H9 (cell line): ENCODE data around the gene PRX. TPM values are rescaled to one million over a fixed set of nuclear protein-coding genes. Genes with fewer than 3 reads are reported as not detected.
A peak's percentile ranks its signal among the peaks of the same experiment; 100 is the strongest.

ENCODE experiments used
- DNase-seq: peaks from one replicate; pipeline ENCODE4 v3.0.0-alpha.2; 2017
- H2AFZ ChIP-seq: one replicate; pipeline ENCODE4 v1.6.1; 2013; ENCODE audit warnings: mild to moderate bottlenecking, low read length, control low read depth, moderate library complexity
- H2AK5ac ChIP-seq: 2 replicates; pipeline ENCODE4 v1.6.1; 2013; ENCODE audit warnings: low read length, control low read depth, mixed read lengths; ENCODE audit not compliant: insufficient read length
- H2BK120ac ChIP-seq: one replicate; pipeline ENCODE4 v1.6.1; 2013; ENCODE audit warnings: low read depth, mild to moderate bottlenecking, low read length, control low read depth, inconsistent platforms; ENCODE audit not compliant: poor library complexity, severe bottlenecking
- H2BK12ac ChIP-seq: 2 replicates; pipeline ENCODE4 v1.6.1; 2013; ENCODE audit warnings: low read length, control low read depth, mixed read lengths, low read depth; ENCODE audit not compliant: insufficient read length
- H2BK15ac ChIP-seq: 2 replicates; pipeline ENCODE4 v1.6.1; 2013; ENCODE audit warnings: low read depth, low read length, control low read depth
- H2BK20ac ChIP-seq: one replicate; pipeline ENCODE4 v1.6.1; 2013; ENCODE audit warnings: low read depth, mild to moderate bottlenecking, low read length, control low read depth, inconsistent platforms; ENCODE audit not compliant: poor library complexity, severe bottlenecking
- H2BK5ac ChIP-seq: 2 replicates; pipeline ENCODE4 v1.6.1; 2013; ENCODE audit warnings: low read length, control low read depth, mixed read lengths; ENCODE audit not compliant: insufficient read length
- H3K14ac ChIP-seq: 2 replicates; pipeline ENCODE4 v1.6.1; 2013; ENCODE audit warnings: low read length, control low read depth; ENCODE audit not compliant: insufficient read depth
- H3K18ac ChIP-seq: 2 replicates; pipeline ENCODE4 v1.6.1; 2013; ENCODE audit warnings: low read depth, mild to moderate bottlenecking, mixed read lengths, low read length, control low read depth; ENCODE audit not compliant: insufficient read length
- H3K23ac ChIP-seq: 2 replicates; pipeline ENCODE4 v1.6.1; 2013; ENCODE audit warnings: low read length, control low read depth, mixed read lengths, low read depth; ENCODE audit not compliant: insufficient read length
- H3K23me2 ChIP-seq: 2 replicates; pipeline ENCODE4 v1.6.1; 2013; ENCODE audit warnings: low read depth, mild to moderate bottlenecking, mixed read lengths, low read length, control low read depth; ENCODE audit not compliant: insufficient read length, poor library complexity, severe bottlenecking
- H3K27ac ChIP-seq: 2 replicates; pipeline ENCODE4 v1.5.1; 2013; ENCODE audit warnings: low read length, control low read depth, mixed read lengths, low read depth; ENCODE audit not compliant: insufficient read length
- H3K27me3 ChIP-seq: 2 replicates; pipeline ENCODE4 v1.6.1; 2013; ENCODE audit warnings: low read length, control low read depth, inconsistent platforms; ENCODE audit not compliant: insufficient read depth
- H3K4ac ChIP-seq: 2 replicates; pipeline ENCODE4 v1.6.1; 2013; ENCODE audit warnings: low read depth, mild to moderate bottlenecking, control low read depth, inconsistent platforms, low read length, moderate library complexity
- H3K4me1 ChIP-seq: 2 replicates; pipeline ENCODE4 v1.6.1; 2013; ENCODE audit warnings: low read length, control low read depth, inconsistent platforms; ENCODE audit not compliant: insufficient read depth
- H3K4me2 ChIP-seq: 2 replicates; pipeline ENCODE4 v1.6.1; 2013; ENCODE audit warnings: low read length, control low read depth, mixed read lengths; ENCODE audit not compliant: insufficient read length, insufficient read depth
- H3K56ac ChIP-seq: 2 replicates; pipeline ENCODE4 v1.6.1; 2013; ENCODE audit warnings: low read depth, mild to moderate bottlenecking, mixed read lengths, low read length, control low read depth; ENCODE audit not compliant: insufficient read length
- H3K79me1 ChIP-seq: 2 replicates; pipeline ENCODE4 v1.6.1; 2013; ENCODE audit warnings: low read depth, mild to moderate bottlenecking, moderate library complexity, low read length, control low read depth, inconsistent platforms; ENCODE audit not compliant: insufficient read depth, poor library complexity, severe bottlenecking
- H3K79me2 ChIP-seq: 2 replicates; pipeline ENCODE4 v1.6.1; 2013; ENCODE audit warnings: low read length, control low read depth, inconsistent platforms; ENCODE audit not compliant: insufficient read depth
- H3K9ac ChIP-seq: 2 replicates; pipeline ENCODE4 v1.6.1; 2013; ENCODE audit warnings: low read length, control low read depth, mixed read lengths; ENCODE audit not compliant: insufficient read length; ENCODE audit errors: extremely low read depth
- H3K9me3 ChIP-seq: one replicate; pipeline ENCODE4 v1.6.1; 2013; ENCODE audit warnings: low read depth, low read length, inconsistent platforms; ENCODE audit not compliant: control insufficient read depth
- H3T11ph ChIP-seq: one replicate; pipeline ENCODE4 v1.6.1; 2013; ENCODE audit warnings: mild to moderate bottlenecking, low read length, control low read depth, inconsistent platforms
- H4K20me1 ChIP-seq: one replicate; pipeline ENCODE4 v1.6.1; 2013; ENCODE audit not compliant: control insufficient read depth, insufficient read length, insufficient read depth
- H4K5ac ChIP-seq: 2 replicates; pipeline ENCODE4 v1.6.1; 2013; ENCODE audit warnings: low read depth, mild to moderate bottlenecking, mixed read lengths, low read length, control low read depth; ENCODE audit not compliant: insufficient read length
- H4K8ac ChIP-seq: replicated peaks from 2 replicates; pipeline ENCODE4 v1.6.1; 2013; ENCODE audit warnings: low read length, control low read depth, mixed read lengths, low read depth; ENCODE audit not compliant: insufficient read length
- H4K91ac ChIP-seq: 2 replicates; pipeline ENCODE4 v1.6.1; 2013; ENCODE audit warnings: low read depth, mild to moderate bottlenecking, moderate library complexity, mixed read lengths, low read length, control low read depth; ENCODE audit not compliant: insufficient read length
- H3K27ac Mint-ChIP-seq, 3 experiments: 2 replicates in 2 of 3; 3 replicates in 1 of 3; pipeline ENCODE4 v1.8.0; 2020 to 2021; ENCODE audit warnings: mixed read lengths in 3 of 3, mild to moderate bottlenecking in 1 of 3, moderate library complexity in 1 of 3
- H3K27me3 Mint-ChIP-seq: 2 replicates; pipeline ENCODE4 v1.8.0; 2021; ENCODE audit warnings: low read depth, mild to moderate bottlenecking, moderate library complexity, mixed read lengths
- H3K36me3 Mint-ChIP-seq, 3 experiments: 2 replicates in 2 of 3; 3 replicates in 1 of 3; pipeline ENCODE4 v1.8.0; 2020 to 2021; ENCODE audit warnings: low read depth in 3 of 3, mixed read lengths in 3 of 3; ENCODE audit not compliant: insufficient read depth in 1 of 3
- H3K4me1 Mint-ChIP-seq, 2 experiments: 2 replicates each; pipeline ENCODE4 v1.8.0; 2020; ENCODE audit warnings: mixed read lengths in 2 of 2
- H3K4me3 Mint-ChIP-seq, 2 experiments: 2 replicates in 1 of 2; 3 replicates in 1 of 2; pipeline ENCODE4 v1.8.0; 2020 to 2021; ENCODE audit warnings: mild to moderate bottlenecking in 2 of 2, mixed read lengths in 2 of 2, moderate library complexity in 1 of 2
- H3K9me3 Mint-ChIP-seq, 2 experiments: 2 replicates in 1 of 2; 3 replicates in 1 of 2; pipeline ENCODE4 v1.8.0; 2020; ENCODE audit warnings: mild to moderate bottlenecking in 2 of 2, mixed read lengths in 2 of 2, moderate library complexity in 1 of 2
- CTCF ChIP-seq: fragments of 200-600 bp; sonication (generic); conservative IDR thresholded peaks from 3 replicates; pipeline ENCODE4 v1.8.0; 2021; ENCODE audit warnings: antibody characterized with exemption, mild to moderate bottlenecking
- WGBS: extraction: QIAGEN DNeasy Blood & Tissue Kit; methylation state at CpG from one replicate; pipeline ENCODE4 v1.1.7; 2013; ENCODE audit warnings: missing lambda C conversion rate, low lambda C conversion rate, mixed read lengths; ENCODE audit not compliant: insufficient read length; ENCODE audit errors: extremely low coverage; 5-methylcytosine and 5-hydroxymethylcytosine counted together
- total RNA-seq: library from RNA; stranded (reverse); gene quantifications from 2 replicates; pipeline ENCODE4 v1.2.1, GENCODE V29; 2021

Gene PRX
- total RNA-seq, 1 experiment from 2014 or later: 4.0 TPM

- peaks cover 22 to 27% of the 10 kb centered on the region in 2 experiments for H3K4me1 Mint-ChIP-seq
- TF ChIP-seq CTCF: no peak
- Histone ChIP-seq H3K9ac (no peak overlapping the region), H3K4ac (no peak overlapping the region), H2BK120ac (no peak overlapping the region), H3K4me2 (no peak overlapping the region), H3K23me2 (peaks cover 16% of the 10 kb centered on the region), H3K9me3 (no peaks in the 10 kb centered on the region), H3K27ac (no peak overlapping the region), H4K20me1 (no peaks in the 10 kb centered on the region), H2BK20ac (no peak overlapping the region), H2BK5ac (no peak overlapping the region), H2AFZ (no peak overlapping the region), H2BK15ac (no peak overlapping the region), H3K23ac (no peak overlapping the region), H3T11ph (no peak overlapping the region), H3K4me1 (no peaks in the 10 kb centered on the region; the same call in 1 of the 2 replicates), H3K14ac (no peak overlapping the region), H3K79me1 (no peaks in the 10 kb centered on the region), H2AK5ac (no peak overlapping the region), H2BK12ac (no peak overlapping the region), H4K91ac (no peak overlapping the region), H4K8ac (no peak overlapping the region), H3K27me3 (no peaks in the 10 kb centered on the region), H3K18ac (no peak overlapping the region), H4K5ac (no peak overlapping the region), H3K79me2 (no peaks in the 10 kb centered on the region), H3K56ac (no peak overlapping the region)
- peaks cover 0 to 3% of the 10 kb centered on the region in 2 experiments; a peak in 1 of 5 replicates for H3K9me3 Mint-ChIP-seq
- H3K27ac Mint-ChIP-seq: peak overlapping the region; percentile 5 to 96 (median 37); a peak in 3 of 7 replicates
- H3K4me3 Mint-ChIP-seq: peak overlapping the region; percentile 68 to 80; a peak in 3 of 5 replicates
- DNase-seq: no peak
- no CpG with 5 or more reads among the region's 16 CpGs for WGBS
- peaks cover 0 to 5% (median 4%) of the 10 kb centered on the region in 3 experiments; a peak in 3 of 7 replicates for H3K36me3 Mint-ChIP-seq
- H3K27me3 Mint-ChIP-seq: peaks cover 7% of the 10 kb centered on the region
These were observed 9.0 kb upstream of the PRX start for GRCh38 chr19:40421993-40422747.
